Hematopoietic multipotent progenitor cell treated with erythropoietin and hydrocortisone succinate and interleukin-3 and kit ligand, for 6 days (in vitro differentiated cells): ENCODE measurements around the gene PLSCR2.
"Not testable (repeated sequence)": the region's sequence is repeated elsewhere in the genome, so short reads cannot be mapped to it uniquely, and the experiment has no call there.

Experiments used
- DNase-seq: peaks from one replicate; pipeline ENCODE4 v3.0.0-alpha.2; 2015

Gene PLSCR2

GRCh38 chr3:146416366-146416765, 53.0 kb downstream of the PLSCR2 start:
- no peak for DNase-seq

GRCh38 chr3:146414010-146414409, 55.4 kb downstream of the PLSCR2 start:
- no peak for DNase-seq

GRCh38 chr3:146412711-146413110, 56.6 kb downstream of the PLSCR2 start:
- DNase-seq, result not testable (repeated sequence)

- no peak for DNase-seq
Observed at GRCh38 chr3:146407956-146408355, 61.4 kb downstream of the PLSCR2 start.

- DNase-seq, result no peak
Observed at GRCh38 chr3:146404436-146404835, 64.9 kb downstream of the PLSCR2 start.

- DNase-seq, result no peak
Observed at GRCh38 chr3:146403792-146404191, 65.6 kb downstream of the PLSCR2 start.

- no peak for DNase-seq
Observed at GRCh38 chr3:146396792-146397191, 72.6 kb downstream of the PLSCR2 start.

GRCh38 chr3:146395164-146395563, 74.2 kb downstream of the PLSCR2 start:
- no peak for DNase-seq

GRCh38 chr3:146390957-146391356, 78.4 kb downstream of the PLSCR2 start:
- no peak for DNase-seq

GRCh38 chr3:146390006-146390772, 79.2 kb downstream of the PLSCR2 start:
- DNase-seq, result no peak

- no peak for DNase-seq
Observed at GRCh38 chr3:146387566-146387965, 81.8 kb downstream of the PLSCR2 start.

- DNase-seq, result no peak
Observed at GRCh38 chr3:146386936-146387335, 82.4 kb downstream of the PLSCR2 start.

GRCh38 chr3:146384786-146385185, 84.6 kb downstream of the PLSCR2 start:
- no peak for DNase-seq
